HEK293 (cell line): ENCODE data around the gene BCL11A.

Experiments used
- CTCF ChIA-PET: fragments of 350-600 bp; formaldehyde crosslinking; extraction: SDS; loops from one replicate; lab custom pipeline; 2021; ENCODE audit warnings: antibody characterized with exemption; lab: Yijun Ruan, JAX
- POLR2A ChIA-PET: fragments of 300-600 bp; formaldehyde crosslinking; extraction: SDS; loops from one replicate; lab custom pipeline; 2020; ENCODE audit warnings: antibody characterized with exemption, inconsistent platforms; lab: Yijun Ruan, JAX
- H3K27ac ChIP-seq: fragments of 200-500 bp; sonication (Bioruptor generic); 2 replicates; pipeline ENCODE4 v1.5.1; 2014; ENCODE audit warnings: low read depth, low read length, control low read depth, inconsistent platforms; ENCODE audit errors: extremely low read depth
- H3K36me3 ChIP-seq, 2 experiments: fragments of 200-500 bp in 1 of 2; sonication (Bioruptor generic) in 1 of 2; 1 replicate in 1 of 2; 2 replicates in 1 of 2; pipeline ENCODE4 v1.5.1; 2014 to 2017; ENCODE audit warnings: inconsistent platforms in 2 of 2, low read length in 2 of 2; ENCODE audit not compliant: control insufficient read depth in 2 of 2, insufficient read depth in 1 of 2
- H3K4me1 ChIP-seq: fragments of 200-500 bp; sonication (Bioruptor generic); 2 replicates; pipeline ENCODE4 v1.5.1; 2014; ENCODE audit warnings: mild to moderate bottlenecking, low read length, inconsistent platforms; ENCODE audit not compliant: control insufficient read depth, insufficient read depth
- H3K4me3 ChIP-seq: 2 replicates; pipeline ENCODE4 v1.5.1; 2011; ENCODE audit warnings: low read depth, mild to moderate bottlenecking, control low read depth, low read length, moderate library complexity
- H3K9me3 ChIP-seq: fragments of 200-500 bp; sonication (Bioruptor generic); 2 replicates; pipeline ENCODE4 v1.5.1; 2014; ENCODE audit warnings: low read depth, low read length, inconsistent platforms; ENCODE audit not compliant: control insufficient read depth, insufficient read depth
- BCL6B ChIP-seq: fragments of 450-650 bp; formaldehyde crosslinking; IDR thresholded peaks from 2 replicates; pipeline ENCODE4 v1.5.1; 2017; ENCODE audit warnings: missing biosample characterization, missing genetic modification characterization
- EGR2 ChIP-seq: fragments of 450-650 bp; formaldehyde crosslinking; IDR thresholded peaks from 2 replicates; pipeline ENCODE4 v1.5.1; 2016; ENCODE audit warnings: low read depth, missing biosample characterization, missing genetic modification characterization
- GLIS2 ChIP-seq: fragments of 450-650 bp; formaldehyde crosslinking; IDR thresholded peaks from 2 replicates; pipeline ENCODE4 v1.5.1; 2016; ENCODE audit warnings: missing biosample characterization, missing genetic modification characterization
- HOXA7 ChIP-seq: sonication (generic); formaldehyde crosslinking; IDR thresholded peaks from 2 replicates; pipeline ENCODE4 v1.8.1; 2022; ENCODE audit warnings: missing genetic modification reagents, borderline replicate concordance
- KLF7 ChIP-seq: fragments of 450-650 bp; formaldehyde crosslinking; IDR thresholded peaks from 2 replicates; pipeline ENCODE4 v1.5.1; 2016; ENCODE audit warnings: missing biosample characterization, missing genetic modification characterization, borderline replicate concordance
- PBX3 ChIP-seq: sonication (generic); formaldehyde crosslinking; IDR thresholded peaks from 2 replicates; pipeline ENCODE4 v1.8.1; 2022; ENCODE audit warnings: mild to moderate bottlenecking, moderate library complexity, missing genetic modification reagents
- TRIM28 ChIP-seq: IDR thresholded peaks from 2 replicates; pipeline ENCODE4 v1.6.1; 2011; ENCODE audit warnings: low read length, control low read depth, borderline replicate concordance
- ZFHX2 ChIP-seq: fragments of 450-650 bp; formaldehyde crosslinking; conservative IDR thresholded peaks from 2 replicates; pipeline ENCODE4 v1.5.1; 2016; ENCODE audit warnings: missing biosample characterization, missing genetic modification characterization
- ZFP3 ChIP-seq: fragments of 450-650 bp; formaldehyde crosslinking; IDR thresholded peaks from 2 replicates; pipeline ENCODE4 v1.5.1; 2016; ENCODE audit warnings: low read depth, missing biosample characterization, missing genetic modification characterization
- ZNF121 ChIP-seq: fragments of 450-650 bp; formaldehyde crosslinking; IDR thresholded peaks from 2 replicates; pipeline ENCODE4 v1.5.1; 2016; ENCODE audit warnings: missing biosample characterization, missing genetic modification characterization
- ZNF169 ChIP-seq: fragments of 450-650 bp; formaldehyde crosslinking; IDR thresholded peaks from 2 replicates; pipeline ENCODE4 v1.5.1; 2016; ENCODE audit warnings: missing biosample characterization, missing genetic modification characterization
- ZNF184 ChIP-seq: fragments of 450-650 bp; IDR thresholded peaks from 2 replicates; pipeline ENCODE4 v1.5.1; 2018; ENCODE audit warnings: missing biosample characterization, mild to moderate bottlenecking, missing genetic modification characterization
- ZNF211 ChIP-seq: fragments of 450-650 bp; formaldehyde crosslinking; IDR thresholded peaks from 2 replicates; pipeline ENCODE4 v1.5.1; 2016; ENCODE audit warnings: low read depth, missing biosample characterization, missing genetic modification characterization
- ZNF214 ChIP-seq: fragments of 450-650 bp; formaldehyde crosslinking; IDR thresholded peaks from 2 replicates; pipeline ENCODE4 v1.5.1; 2017; ENCODE audit warnings: missing biosample characterization, mild to moderate bottlenecking, missing genetic modification characterization, borderline replicate concordance
- ZNF223 ChIP-seq: fragments of 450-650 bp; formaldehyde crosslinking; IDR thresholded peaks from 2 replicates; pipeline ENCODE4 v1.5.1; 2016; ENCODE audit warnings: missing biosample characterization, missing genetic modification characterization
- ZNF239 ChIP-seq: fragments of 450-650 bp; formaldehyde crosslinking; IDR thresholded peaks from 2 replicates; pipeline ENCODE4 v1.5.1; 2016; ENCODE audit warnings: missing biosample characterization, missing genetic modification characterization
- ZNF350 ChIP-seq: fragments of 450-650 bp; formaldehyde crosslinking; IDR thresholded peaks from 2 replicates; pipeline ENCODE4 v1.5.0; 2017; ENCODE audit warnings: missing biosample characterization, mild to moderate bottlenecking, missing genetic modification characterization
- ZNF416 ChIP-seq: fragments of 450-650 bp; formaldehyde crosslinking; IDR thresholded peaks from 2 replicates; pipeline ENCODE4 v1.5.1; 2016; ENCODE audit warnings: missing biosample characterization, missing genetic modification characterization
- ZNF426 ChIP-seq: fragments of 450-650 bp; formaldehyde crosslinking; IDR thresholded peaks from 2 replicates; pipeline ENCODE4 v1.5.1; 2017; ENCODE audit warnings: missing biosample characterization, missing genetic modification characterization, mild to moderate bottlenecking, inconsistent platforms, moderate library complexity
- ZNF558 ChIP-seq: fragments of 450-650 bp; formaldehyde crosslinking; IDR thresholded peaks from 2 replicates; pipeline ENCODE4 v1.5.1; 2016; ENCODE audit warnings: missing biosample characterization, missing genetic modification characterization
- ZNF664 ChIP-seq: fragments of 450-650 bp; formaldehyde crosslinking; IDR thresholded peaks from 2 replicates; pipeline ENCODE4 v1.5.1; 2016; ENCODE audit warnings: missing biosample characterization, missing genetic modification characterization
- ZNF677 ChIP-seq: fragments of 450-650 bp; IDR thresholded peaks from 2 replicates; pipeline ENCODE4 v1.5.0; 2018; ENCODE audit warnings: missing biosample characterization, mild to moderate bottlenecking, missing genetic modification characterization, moderate library complexity
- ZNF747 ChIP-seq: fragments of 450-650 bp; formaldehyde crosslinking; IDR thresholded peaks from 2 replicates; pipeline ENCODE4 v1.5.1; 2016; ENCODE audit warnings: missing biosample characterization, missing genetic modification characterization
- ZNF776 ChIP-seq: fragments of 450-650 bp; formaldehyde crosslinking; IDR thresholded peaks from 2 replicates; pipeline ENCODE4 v1.5.0; 2017; ENCODE audit warnings: missing biosample characterization, missing genetic modification characterization, borderline replicate concordance
- ZNF785 ChIP-seq: fragments of 450-650 bp; formaldehyde crosslinking; IDR thresholded peaks from 2 replicates; pipeline ENCODE4 v1.5.1; 2016; ENCODE audit warnings: missing biosample characterization, missing genetic modification characterization
- ZNF837 ChIP-seq: fragments of 450-650 bp; formaldehyde crosslinking; IDR thresholded peaks from 2 replicates; pipeline ENCODE4 v1.5.1; 2016; ENCODE audit warnings: missing biosample characterization, missing genetic modification characterization
- ZSCAN16 ChIP-seq: fragments of 450-650 bp; formaldehyde crosslinking; IDR thresholded peaks from 2 replicates; pipeline ENCODE4 v1.5.1; 2016; ENCODE audit warnings: missing biosample characterization, missing genetic modification characterization
- ZXDB ChIP-seq: fragments of 450-650 bp; formaldehyde crosslinking; IDR thresholded peaks from 2 replicates; pipeline ENCODE4 v1.5.1; 2016; ENCODE audit warnings: missing biosample characterization, missing genetic modification characterization

The BCL11A gene

GRCh38 chr2:60528281-60529020 is 25.0 kb downstream of the BCL11A start:
- H3K36me3 ChIP-seq, result peaks cover 0 to 4% of the 10 kb centered on the region in 2 experiments; a peak in 1 of 3 replicates
- CTCF ChIA-PET, result no interaction called here
- no peaks in the 10 kb centered on the region for H3K9me3 ChIP-seq
- POLR2A ChIA-PET, result interaction anchor here (0.6 kb wide), 1 partner anchor 22 kb away, joined by 3 read pairs; no protein-coding TSS in a partner anchor
- H3K4me3 ChIP-seq, result no peak overlapping the region
- H3K4me1 ChIP-seq, result peaks cover 49% of the 10 kb centered on the region
- no peak overlapping the region for H3K27ac ChIP-seq
- TF ChIP-seq ZNF664 (no peak), ZFHX2 (tag by site-specific recombination) (0 out of 2 replicates have a peak, but pooled peaks have one; percentile 8)

GRCh38 chr2:60527762-60528161 is 25.7 kb downstream of the BCL11A start:
- ChIA-PET CTCF (no interaction called here), POLR2A (no interaction called here)
- Histone ChIP-seq H3K4me1 (peaks cover 42% of the 10 kb centered on the region), H3K4me3 (no peak overlapping the region), H3K9me3 (no peaks in the 10 kb centered on the region), H3K36me3 (peaks cover 0 to 4% of the 10 kb centered on the region in 2 experiments; a peak in 1 of 3 replicates), H3K27ac (no peak overlapping the region)
- TF ChIP-seq ZNF169 (tag by site-specific recombination), result no peak
- no peak for TF ChIP-seq ZFP3 (tag by site-specific recombination)
- no peak for TF ChIP-seq KLF7 (tag by site-specific recombination)
- TF ChIP-seq ZNF558 (tag by site-specific recombination), result no peak
- no peak for TF ChIP-seq ZNF785 (tag by site-specific recombination)
- no peak for TF ChIP-seq ZNF776 (tag by site-specific recombination)
- TF ChIP-seq ZNF211 (tag by site-specific recombination), result no peak
- no peak for TF ChIP-seq ZNF426 (tag by site-specific recombination)
- no peak for TF ChIP-seq ZXDB (tag by site-specific recombination)
- TF ChIP-seq ZNF239 (tag by site-specific recombination), result no peak
- TF ChIP-seq ZNF184, result no peak
- no peak for TF ChIP-seq ZNF837 (tag by site-specific recombination)
- TF ChIP-seq ZNF214, result no peak
- TF ChIP-seq ZNF664, result no peak
- TF ChIP-seq ZNF121 (tag by site-specific recombination), result no peak
- no peak for TF ChIP-seq GLIS2
- no peak for TF ChIP-seq PBX3 (CRISPR knock-in tag)
- no peak for TF ChIP-seq ZNF416 (tag by site-specific recombination)
- TF ChIP-seq ZSCAN16 (tag by site-specific recombination), result no peak
- TF ChIP-seq EGR2 (tag by site-specific recombination), result no peak

GRCh38 chr2:60526623-60527022 is 26.8 kb downstream of the BCL11A start:
- no peak overlapping the region for H3K27ac ChIP-seq
- no peak overlapping the region for H3K4me3 ChIP-seq
- POLR2A ChIA-PET, result no interaction called here
- TF ChIP-seq HOXA7 (CRISPR knock-in tag) (no peak), ZNF747 (no peak), ZNF677 (no peak), ZNF664 (no peak), ZNF350 (tag by site-specific recombination) (no peak), ZNF223 (tag by site-specific recombination) (no peak), TRIM28 (no peak), BCL6B (tag by site-specific recombination) (0 out of 2 replicates have a peak, but pooled peaks have one; percentile 34)
- TF ChIP-seq, all 188 proteins: peak for 1
- H3K36me3 ChIP-seq, result peaks cover 0 to 4% of the 10 kb centered on the region in 2 experiments; a peak in 1 of 3 replicates
- H3K9me3 ChIP-seq, result no peaks in the 10 kb centered on the region
- CTCF ChIA-PET, result interaction anchor here (0.6 kb wide), 2 partner anchors 18 to 43 kb away, joined by 4 read pairs; no protein-coding TSS in a partner anchor
- peaks cover 31% of the 10 kb centered on the region for H3K4me1 ChIP-seq
